Ectodermal cell (in vitro differentiated cells): Measurements from ENCODE around the gene PLEKHA4.
"Not testable (repeated sequence)": the region's sequence is repeated elsewhere in the genome, so short reads cannot be mapped to it uniquely, and the experiment has no call there.

Experiments used
- H3K27ac ChIP-seq: 2 replicates; pipeline ENCODE4 v1.7.0; 2013; ENCODE audit warnings: mild to moderate bottlenecking, low read depth, low read length; ENCODE audit not compliant: insufficient read depth, poor library complexity, severe bottlenecking
- H3K27me3 ChIP-seq: 2 replicates; pipeline ENCODE4 v1.7.0; 2013; ENCODE audit warnings: mild to moderate bottlenecking, low read length; ENCODE audit not compliant: insufficient read depth, control insufficient read depth, poor library complexity, severe bottlenecking
- H3K36me3 ChIP-seq: one replicate; pipeline ENCODE4 v1.7.0; 2013; ENCODE audit warnings: low read length; ENCODE audit not compliant: control insufficient read depth, insufficient read depth
- H3K4me1 ChIP-seq: one replicate; pipeline ENCODE4 v1.7.0; 2013; ENCODE audit warnings: low read length; ENCODE audit not compliant: control insufficient read depth, insufficient read depth
- H3K4me3 ChIP-seq: 2 replicates; pipeline ENCODE4 v1.7.0; 2013; ENCODE audit warnings: low read depth, low read length, control low read depth; ENCODE audit not compliant: insufficient read depth
- H3K9me3 ChIP-seq: 2 replicates; pipeline ENCODE4 v1.7.0; 2013; ENCODE audit warnings: mild to moderate bottlenecking, low read length, moderate library complexity; ENCODE audit not compliant: control insufficient read depth
- WGBS, 2 experiments: methylation state at CpG; one replicate each; pipeline ENCODE4 v1.1.7; 2013; ENCODE audit warnings: missing lambda C conversion rate in 2 of 2; 5-methylcytosine and 5-hydroxymethylcytosine counted together

The PLEKHA4 gene

DNA sequence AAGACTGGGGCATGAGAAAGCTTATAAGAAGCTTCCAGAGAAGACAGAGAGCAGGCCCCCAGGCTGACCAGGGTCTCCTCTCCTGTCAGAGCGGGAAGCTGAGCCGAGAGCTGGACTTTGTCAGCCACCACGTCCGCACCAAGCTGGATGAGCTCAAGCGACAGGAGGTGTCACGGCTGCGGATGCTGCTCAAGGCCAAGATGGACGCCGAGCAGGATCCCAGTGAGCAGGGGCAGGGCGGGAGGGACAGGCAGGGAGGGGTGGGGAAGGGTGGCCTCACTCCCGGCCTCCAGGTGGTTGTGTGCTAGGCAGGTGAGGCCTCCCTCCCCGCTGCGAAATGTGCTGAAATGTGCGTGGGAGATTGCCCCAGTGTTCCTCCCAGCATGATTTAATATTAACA lies 37.2 kb upstream of the PLEKHA4 start:
- Histone ChIP-seq H3K4me3 (no peak overlapping the region), H3K27me3 (no peaks in the 10 kb centered on the region), H3K36me3 (peaks cover 21% of the 10 kb centered on the region), H3K4me1 (no peaks in the 10 kb centered on the region), H3K9me3 (no peaks in the 10 kb centered on the region), H3K27ac (no peak overlapping the region)
- WGBS, 2 experiments = 93 to 95% methylated on average over 13 to 14 of the region's 14 CpGs

DNA sequence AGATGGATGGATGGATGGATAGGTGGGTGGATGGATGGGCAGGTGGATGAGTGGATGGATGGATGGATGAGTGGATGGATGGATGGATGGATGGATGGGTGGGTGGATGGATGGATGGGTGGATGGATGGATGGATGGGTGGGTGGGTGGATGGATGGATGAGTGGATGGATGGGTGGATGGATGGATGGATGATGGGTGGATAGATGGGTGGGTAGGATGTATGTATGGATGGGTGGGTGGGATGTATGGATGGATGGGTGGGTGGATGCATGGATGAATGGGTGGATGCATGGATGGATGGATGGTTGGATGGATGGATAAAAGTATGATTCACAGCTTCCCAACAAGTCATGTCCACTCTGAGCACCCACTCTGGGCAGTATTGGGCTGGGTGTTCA lies 35.4 kb upstream of the PLEKHA4 start:
- H3K27ac ChIP-seq, H3K27me3 ChIP-seq, H3K9me3 ChIP-seq, H3K4me1 ChIP-seq, H3K4me3 ChIP-seq: not testable (repeated sequence)
- peaks cover 17% of the 10 kb centered on the region for H3K36me3 ChIP-seq

DNA sequence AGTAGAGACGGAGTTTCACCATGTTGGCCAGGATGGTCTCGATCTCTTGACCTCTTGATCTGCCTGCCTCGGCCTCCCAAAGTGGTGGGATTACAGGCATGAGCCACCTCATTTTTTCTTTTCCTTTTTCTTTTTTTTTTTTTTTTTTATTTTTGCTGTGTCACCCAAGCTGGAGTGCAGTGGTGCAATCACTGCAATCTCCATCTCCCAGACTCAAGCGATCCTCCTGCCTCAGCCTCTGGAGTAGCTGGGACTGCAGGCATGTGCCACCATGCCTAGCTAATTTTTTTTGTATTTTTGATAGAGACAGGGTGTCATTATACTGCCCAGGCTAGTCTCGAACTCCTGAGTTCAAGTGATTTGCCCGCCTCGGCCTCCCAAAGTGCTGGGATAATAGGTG lies 33.9 kb upstream of the PLEKHA4 start:
- H3K4me1 ChIP-seq, H3K27me3 ChIP-seq, H3K4me3 ChIP-seq, H3K9me3 ChIP-seq, H3K27ac ChIP-seq: not testable (repeated sequence)
- H3K36me3 ChIP-seq = peaks cover 17% of the 10 kb centered on the region
- 91 to 97% methylated on average over 7 of the region's 7 CpGs for WGBS, 2 experiments

DNA sequence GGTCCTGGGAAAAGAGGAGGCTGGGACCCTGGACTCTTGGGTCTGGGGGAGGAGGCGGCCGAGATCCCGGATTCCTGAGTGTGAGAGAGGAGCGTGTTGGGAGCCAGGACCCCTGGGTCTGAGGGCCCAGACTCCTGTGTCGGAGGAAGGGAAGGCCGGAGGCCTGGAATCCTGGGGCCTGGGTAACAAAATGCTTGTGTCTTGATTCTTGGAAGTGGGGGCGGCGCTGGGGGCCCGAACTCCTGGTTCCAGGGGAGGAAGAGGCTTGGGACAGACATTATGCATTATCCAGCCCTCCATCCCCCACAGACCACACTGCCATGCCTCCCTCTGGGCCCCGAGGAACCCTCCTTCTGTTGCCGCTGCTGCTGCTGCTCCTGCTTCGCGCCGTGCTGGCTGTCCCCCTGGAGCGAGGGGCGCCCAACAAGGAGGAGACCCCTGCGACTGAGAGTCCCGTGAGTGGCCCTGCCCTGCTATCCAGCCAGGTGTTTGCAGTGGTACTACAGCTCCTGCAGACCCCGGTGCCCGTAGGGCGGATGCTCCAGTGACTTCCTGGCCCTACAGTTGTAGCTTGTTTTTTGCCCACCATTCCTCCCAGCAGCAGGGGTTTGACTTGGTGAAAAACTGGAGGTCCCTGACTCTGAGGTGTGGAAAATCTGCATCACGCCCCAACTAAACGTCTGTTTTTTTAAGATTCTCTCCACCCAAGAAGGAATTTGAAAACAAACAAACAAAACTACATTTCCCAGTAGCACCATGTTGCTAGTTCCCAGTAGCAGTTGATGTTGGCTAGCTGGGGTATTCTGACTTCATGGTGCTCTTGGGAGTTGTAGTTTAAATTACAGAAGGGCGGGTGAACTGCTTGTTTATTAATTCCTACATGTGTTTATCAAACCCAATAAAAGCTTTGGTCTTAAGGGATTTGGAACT lies 32.3 kb upstream of the PLEKHA4 start:
- H3K4me1 ChIP-seq = no peaks in the 10 kb centered on the region
- WGBS, 2 experiments = 39 to 40% methylated on average over 23 to 24 of the region's 24 CpGs
- no peaks in the 10 kb centered on the region for H3K27me3 ChIP-seq
- no peaks in the 10 kb centered on the region for H3K9me3 ChIP-seq
- H3K4me3 ChIP-seq = peak overlapping the region; percentile 85
- peak overlapping the region; percentile 55 for H3K27ac ChIP-seq
- peaks cover 10% of the 10 kb centered on the region for H3K36me3 ChIP-seq

DNA sequence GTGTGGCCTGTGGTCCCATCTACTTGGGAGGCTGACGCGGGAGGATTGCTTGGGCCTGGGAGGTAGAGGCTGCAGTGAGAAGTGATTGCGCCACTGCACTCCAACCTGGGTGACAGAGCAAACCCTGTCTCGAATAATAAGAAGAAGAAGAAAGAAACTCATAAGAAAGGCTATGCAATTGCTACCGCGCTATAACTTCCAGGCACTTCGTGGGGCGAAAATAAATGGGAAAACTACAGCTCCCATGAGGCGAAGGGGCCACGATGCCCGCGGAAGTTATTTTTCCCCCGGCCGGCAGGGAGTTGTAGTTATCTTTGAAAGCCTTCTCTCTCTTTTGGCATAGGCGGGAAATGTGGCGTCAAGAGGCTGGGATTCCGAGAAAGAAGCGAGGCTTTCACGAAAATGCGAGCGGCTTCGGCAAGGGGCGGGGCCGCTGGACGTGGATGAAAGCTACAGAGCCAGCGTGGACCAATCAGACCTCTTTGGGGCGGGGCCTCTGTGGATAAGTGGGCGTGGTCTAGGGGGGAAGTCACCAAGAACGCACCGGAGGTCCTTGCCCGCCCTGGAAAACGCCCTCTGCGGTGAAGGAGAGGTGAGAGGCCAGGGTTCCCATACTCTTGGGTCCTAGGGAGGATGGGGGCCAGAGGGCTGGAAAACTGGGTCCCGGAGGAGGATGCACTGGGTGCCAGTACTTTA lies 31.5 kb upstream of the PLEKHA4 start, which contains the start of gene NUCB1:
TSS of gene NUCB1 (plus strand) at position 532 of the 696 bp plus-strand sequence. CDS start 485 bp downstream, outside the sequence.
- WGBS, 2 experiments = 9% methylated on average over 34 of the region's 34 CpGs
- Histone ChIP-seq H3K27me3 (no peaks in the 10 kb centered on the region), H3K27ac (peak within 1 kb of the TSS; percentile 93), H3K9me3 (no peaks in the 10 kb centered on the region), H3K36me3 (peaks cover 4% of the 10 kb centered on the region), H3K4me3 (peak within 1 kb of the TSS; percentile 85), H3K4me1 (no peaks in the 10 kb centered on the region)

DNA sequence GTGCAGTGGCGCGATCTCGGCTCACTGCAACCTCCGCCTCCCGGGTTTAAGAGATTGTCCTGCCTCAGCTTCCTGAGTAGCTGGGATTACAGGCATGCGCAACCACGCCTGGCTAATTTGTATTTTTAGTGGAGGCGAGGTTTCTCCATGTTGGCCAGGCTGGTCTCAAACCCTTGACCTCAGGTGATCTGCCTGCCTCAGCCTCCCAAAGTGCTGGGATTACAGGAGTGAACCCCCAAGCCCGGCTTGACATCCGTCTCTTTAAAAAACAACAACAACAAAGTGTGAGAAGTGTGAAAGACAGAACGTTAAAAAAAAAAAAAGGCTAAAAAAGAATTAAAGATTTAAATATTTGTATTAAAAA lies 31.0 kb upstream of the PLEKHA4 start:
- Histone ChIP-seq H3K4me3 (peak overlapping the region; percentile 85), H3K27ac (peak overlapping the region; percentile 93)
- not testable (repeated sequence) for H3K4me1 ChIP-seq, H3K9me3 ChIP-seq, H3K36me3 ChIP-seq, H3K27me3 ChIP-seq
- WGBS, 2 experiments = 96 to 97% methylated on average over 8 to 10 of the region's 11 CpGs

DNA sequence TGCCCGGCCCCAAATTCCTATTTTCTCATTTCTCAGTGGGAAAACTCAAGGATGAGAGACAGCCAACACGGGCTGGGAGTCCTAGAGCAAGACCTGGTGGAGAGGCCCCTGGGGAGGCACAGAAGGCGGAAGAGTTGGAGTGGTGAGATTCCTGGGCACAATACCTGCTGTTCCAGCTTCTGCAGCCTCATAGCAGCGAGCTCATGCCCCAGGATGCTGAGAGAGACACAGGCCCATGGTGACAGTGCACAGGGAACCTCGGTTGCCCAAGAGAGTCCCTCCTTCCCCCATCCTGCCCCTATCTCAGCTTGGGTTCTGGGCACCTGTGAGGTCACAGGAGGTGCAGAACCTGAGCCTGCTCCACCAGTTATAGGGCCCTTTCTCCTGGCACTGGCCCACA lies 28.8 kb upstream of the PLEKHA4 start:
- no peak overlapping the region for H3K4me3 ChIP-seq
- no peaks in the 10 kb centered on the region for H3K36me3 ChIP-seq
- no peaks in the 10 kb centered on the region for H3K27me3 ChIP-seq
- H3K27ac ChIP-seq = no peak overlapping the region
- no peaks in the 10 kb centered on the region for H3K4me1 ChIP-seq
- 77 to 81% methylated on average over 5 of the region's 5 CpGs for WGBS, 2 experiments
- no peaks in the 10 kb centered on the region for H3K9me3 ChIP-seq

DNA sequence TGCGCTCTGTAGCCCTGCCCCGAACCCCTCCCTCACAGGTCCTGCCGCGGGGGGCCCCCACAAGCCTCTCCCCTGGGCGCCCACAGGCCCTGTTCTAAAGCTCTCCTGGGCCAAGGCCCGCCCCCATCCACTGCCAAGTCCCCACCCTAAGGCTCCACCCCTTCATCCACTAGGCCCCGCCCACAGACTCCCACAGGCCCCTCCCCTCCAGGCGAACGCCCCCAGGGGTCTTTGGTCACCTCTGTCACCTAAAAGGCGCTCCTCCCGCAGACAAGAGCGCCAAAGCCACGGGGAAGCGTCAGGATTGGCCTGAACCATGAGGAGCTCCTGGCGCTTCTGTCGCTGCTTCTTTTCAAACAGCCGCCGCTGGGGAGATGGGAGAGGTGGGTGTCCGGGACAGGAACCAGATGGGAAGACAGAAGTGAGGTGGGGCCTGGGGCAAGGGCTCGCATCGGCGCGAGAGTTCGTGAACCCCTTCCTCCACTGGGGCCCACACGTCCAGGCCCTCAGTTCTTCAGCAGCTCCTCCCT lies 27.8 kb upstream of the PLEKHA4 start:
- Histone ChIP-seq H3K27ac (no peak overlapping the region), H3K4me3 (no peak overlapping the region), H3K36me3 (no peaks in the 10 kb centered on the region), H3K9me3 (no peaks in the 10 kb centered on the region), H3K4me1 (no peaks in the 10 kb centered on the region), H3K27me3 (no peaks in the 10 kb centered on the region)
- WGBS, 2 experiments = 77 to 82% methylated on average over 25 of the region's 25 CpGs

DNA sequence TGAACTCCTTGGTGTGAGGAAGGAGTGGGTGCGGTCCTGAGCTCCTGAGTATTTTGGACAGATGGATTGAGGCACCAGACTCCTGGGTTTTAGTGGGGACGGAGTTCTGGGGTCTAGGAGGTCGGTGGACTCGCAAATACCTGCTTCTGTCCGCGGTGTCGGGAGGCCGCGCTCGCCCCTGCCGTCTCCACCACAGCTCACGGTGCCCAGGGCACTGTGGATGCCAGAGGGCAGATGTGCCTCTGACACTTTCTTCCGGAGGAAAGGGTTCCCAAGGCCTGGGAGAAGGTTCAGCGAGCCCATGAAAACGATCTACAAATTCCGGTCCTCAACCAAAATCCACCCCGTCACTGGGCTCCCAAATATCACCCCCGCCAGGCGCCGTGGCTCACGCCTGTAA lies 26.8 kb upstream of the PLEKHA4 start:
- H3K9me3 ChIP-seq = no peaks in the 10 kb centered on the region
- H3K27ac ChIP-seq = no peak overlapping the region
- WGBS, 2 experiments = 93 to 94% methylated on average over 21 of the region's 21 CpGs
- H3K4me1 ChIP-seq = no peaks in the 10 kb centered on the region
- no peak overlapping the region for H3K4me3 ChIP-seq
- no peaks in the 10 kb centered on the region for H3K36me3 ChIP-seq
- no peaks in the 10 kb centered on the region for H3K27me3 ChIP-seq

DNA sequence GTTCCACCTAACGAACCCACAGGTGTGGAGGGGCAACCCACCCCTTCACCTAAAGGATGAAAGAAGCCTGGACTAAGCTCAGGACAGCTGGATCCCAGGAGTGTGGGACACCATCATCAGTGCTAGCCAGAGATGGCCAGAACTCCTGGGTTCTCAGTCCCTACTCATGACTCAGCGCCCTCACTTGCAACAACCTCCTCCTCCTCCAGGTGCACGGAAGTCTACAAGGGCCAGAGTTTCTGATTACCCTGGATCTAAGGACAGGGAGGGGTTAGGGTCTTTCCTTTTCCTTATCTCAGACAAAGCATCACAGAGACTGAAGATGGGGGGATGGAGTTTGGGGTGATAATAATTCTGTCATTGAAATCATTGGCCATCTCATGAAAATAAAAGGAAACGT lies 22.1 kb upstream of the PLEKHA4 start:
- no peak overlapping the region for H3K4me3 ChIP-seq
- H3K36me3 ChIP-seq = no peaks in the 10 kb centered on the region
- H3K27me3 ChIP-seq = no peaks in the 10 kb centered on the region
- no peak overlapping the region for H3K27ac ChIP-seq
- WGBS, 2 experiments = 92 to 95% methylated on average over 4 of the region's 4 CpGs
- H3K9me3 ChIP-seq = no peaks in the 10 kb centered on the region
- no peaks in the 10 kb centered on the region for H3K4me1 ChIP-seq
